GM21737 (cell line): Measurements from ENCODE around the gene PAIP2B.
"Not testable (repeated sequence)": the region's sequence is repeated elsewhere in the genome, so short reads cannot be mapped to it uniquely, and the experiment has no call there.

ENCODE experiments used
- ATAC-seq: cut with Tn5 transposase; IDR thresholded peaks from one replicate; pipeline ENCODE4 v1.9.1; 2021; ENCODE audit warnings: mild to moderate bottlenecking, moderate library complexity; ENCODE audit not compliant: unreplicated experiment

The PAIP2B gene

DNA sequence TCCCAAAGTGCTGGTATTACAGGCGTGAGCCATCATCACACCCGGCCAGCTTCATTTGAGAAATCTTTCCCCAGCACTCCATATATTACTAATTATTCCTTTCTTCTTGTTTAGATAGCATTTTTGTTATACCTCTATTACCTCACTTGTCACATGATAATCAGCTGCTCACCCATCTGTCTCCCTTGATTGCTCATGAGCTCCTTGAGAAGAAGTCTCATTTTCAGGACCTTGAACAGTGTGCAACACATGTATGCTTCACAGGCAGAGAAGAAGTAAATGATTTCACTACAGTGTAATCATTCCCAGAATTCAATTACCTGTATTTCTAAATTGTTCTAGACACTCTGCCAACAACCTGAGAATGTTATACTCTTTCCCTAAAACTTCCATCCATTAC lies 6.2 kb downstream of the PAIP2B start:
- ATAC-seq: no peak

DNA sequence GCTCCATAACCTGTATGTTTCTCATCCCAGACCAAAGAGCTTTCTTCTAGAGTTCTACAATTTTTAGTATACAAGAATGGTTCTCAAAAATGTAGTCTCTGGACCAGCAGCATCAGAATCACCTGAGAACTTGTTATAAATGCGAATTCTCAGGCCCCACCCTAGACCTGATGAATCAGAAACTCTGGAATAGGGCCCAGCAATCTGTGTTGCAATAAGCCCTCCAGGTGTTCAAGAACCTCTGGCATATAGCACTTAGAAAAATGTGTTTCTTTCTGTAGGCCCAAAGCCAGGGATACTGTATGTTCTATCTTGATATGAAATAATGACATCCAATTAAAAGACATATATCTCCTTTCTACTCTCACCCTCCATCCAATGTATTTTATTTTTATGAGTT lies 10.4 kb downstream of the PAIP2B start:
- ATAC-seq: no peak

DNA sequence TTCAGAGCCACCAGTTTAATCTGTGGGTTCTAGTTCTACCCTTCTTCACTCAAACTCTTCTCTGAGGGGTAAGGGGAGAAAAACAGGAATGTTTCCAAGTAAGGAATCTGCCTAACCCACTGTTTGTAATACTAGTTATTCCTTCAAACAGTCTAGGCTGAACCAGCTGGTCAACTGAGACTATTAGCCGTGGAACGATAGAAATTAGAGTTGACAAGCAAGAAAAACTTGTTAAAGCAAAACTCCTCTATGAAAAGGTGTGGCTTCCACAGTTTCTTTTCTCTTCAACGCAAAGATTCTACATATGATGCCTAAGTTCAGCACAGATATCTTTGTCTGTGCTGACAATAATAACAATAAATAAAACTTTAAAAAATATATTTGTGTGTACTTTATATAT lies 11.5 kb downstream of the PAIP2B start:
- no peak for ATAC-seq

DNA sequence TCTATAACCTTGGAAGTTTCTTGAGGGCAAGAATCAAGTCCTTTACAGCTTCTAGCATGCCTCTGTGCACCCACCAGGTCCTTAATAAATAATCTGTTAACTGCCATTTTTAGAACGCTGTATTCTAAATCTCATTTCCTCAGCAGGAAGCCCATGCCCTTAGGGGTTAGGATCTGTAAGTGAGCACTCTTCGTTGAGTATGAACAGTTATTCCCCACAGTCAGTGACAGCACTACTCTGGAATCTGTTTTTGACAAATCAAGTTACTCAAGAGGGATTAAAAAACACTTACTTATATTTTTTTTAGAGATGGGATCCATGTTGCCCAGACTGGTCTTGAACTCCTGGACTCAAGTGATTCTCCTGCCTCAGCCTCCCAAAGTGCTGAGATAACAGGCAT lies 14.6 kb downstream of the PAIP2B start:
- no peak for ATAC-seq

DNA sequence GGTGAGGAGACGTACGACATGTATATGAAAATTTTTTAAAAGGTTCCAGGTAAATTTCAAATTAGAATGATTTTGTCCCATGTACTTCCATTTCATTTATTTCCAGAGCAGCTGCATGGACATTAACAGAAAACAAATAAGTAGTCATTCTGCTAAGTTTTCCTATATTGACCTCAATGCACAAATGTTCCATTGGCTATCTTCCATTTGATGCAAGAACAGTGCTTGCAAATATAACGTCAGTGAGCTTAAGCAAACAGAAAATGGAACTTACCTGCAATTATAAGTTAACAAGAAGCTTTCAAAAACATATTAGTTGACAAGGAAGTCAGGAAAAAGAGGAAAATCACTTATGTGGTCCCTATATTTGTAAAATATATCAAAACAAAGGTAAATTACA lies 16.6 kb downstream of the PAIP2B start:
- ATAC-seq: no peak

DNA sequence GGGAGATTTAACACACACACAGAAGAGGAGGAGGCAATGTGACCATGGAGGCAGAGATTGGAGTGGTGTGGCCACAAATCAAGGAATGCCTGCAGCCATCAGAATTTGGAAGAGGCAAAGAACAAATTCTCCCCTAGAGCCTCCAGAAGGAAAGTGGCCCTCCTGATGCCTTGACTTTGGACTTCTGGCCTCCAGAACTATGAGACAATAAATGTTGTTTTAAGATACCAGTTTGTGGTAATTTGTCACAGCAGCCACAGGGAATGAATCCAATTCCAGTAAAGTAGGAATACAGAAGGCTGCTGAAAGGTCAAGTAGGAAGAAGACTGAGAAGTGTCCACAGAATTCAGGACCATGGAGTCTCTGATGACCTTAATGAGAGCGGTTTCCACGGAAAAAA lies 18.1 kb downstream of the PAIP2B start:
- ATAC-seq: no peak

DNA sequence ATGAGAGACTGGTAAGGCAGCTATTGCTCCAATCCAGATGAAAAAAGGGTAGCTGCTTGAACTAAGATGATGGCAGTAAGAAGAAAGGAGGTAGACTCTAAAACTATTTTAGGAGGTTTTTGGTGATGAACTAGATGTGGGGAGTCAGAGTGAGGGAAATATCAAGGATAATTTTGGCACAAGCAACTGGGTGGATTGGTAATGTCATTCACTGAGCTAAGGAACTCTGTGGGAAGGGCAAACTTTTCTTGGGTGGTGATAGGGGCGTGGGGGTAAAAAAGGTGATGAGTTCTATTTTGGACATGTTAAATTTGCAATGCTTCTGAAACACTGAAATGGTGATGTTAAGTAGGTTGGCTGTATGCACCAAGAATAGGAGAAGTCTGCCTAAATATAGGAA lies 19.3 kb downstream of the PAIP2B start:
- no peak for ATAC-seq

DNA sequence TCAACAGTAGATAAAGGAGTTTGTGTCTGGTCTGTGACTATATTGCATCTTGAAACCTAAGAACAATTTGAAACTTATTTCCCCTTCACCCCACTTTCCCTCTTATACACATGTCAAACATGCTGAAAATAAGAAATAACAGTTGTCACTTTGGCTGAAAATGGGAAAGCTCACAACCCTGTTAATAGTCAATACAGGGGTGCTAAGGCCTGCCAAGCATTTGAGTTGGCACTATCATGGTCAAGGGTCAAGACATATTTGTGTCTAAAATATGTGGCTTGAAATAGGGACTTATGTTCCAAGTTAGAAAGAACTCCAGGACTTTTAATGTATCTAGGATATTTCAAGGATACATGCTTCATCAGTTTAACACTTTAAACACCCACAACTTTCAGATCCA lies 20.6 kb downstream of the PAIP2B start:
- ATAC-seq: no peak

DNA sequence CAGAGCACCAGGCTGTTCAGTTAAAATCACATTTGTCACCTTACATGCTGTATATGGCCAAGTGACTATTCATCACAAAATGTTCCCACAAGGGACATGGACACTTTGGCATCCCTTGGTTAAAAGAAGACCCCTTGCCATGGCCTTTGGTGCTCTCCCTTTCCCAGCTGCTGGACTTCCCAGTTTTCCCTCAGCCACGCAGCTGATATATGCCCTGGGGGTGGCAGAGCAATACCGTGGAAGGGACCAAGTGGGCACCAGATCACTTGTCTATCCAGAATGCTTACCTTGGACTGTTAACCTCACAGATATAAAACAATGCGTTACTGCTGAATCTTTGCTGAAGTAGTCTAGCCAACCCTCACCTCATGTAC lies 35.3 kb downstream of the PAIP2B start:
- ATAC-seq: no peak

DNA sequence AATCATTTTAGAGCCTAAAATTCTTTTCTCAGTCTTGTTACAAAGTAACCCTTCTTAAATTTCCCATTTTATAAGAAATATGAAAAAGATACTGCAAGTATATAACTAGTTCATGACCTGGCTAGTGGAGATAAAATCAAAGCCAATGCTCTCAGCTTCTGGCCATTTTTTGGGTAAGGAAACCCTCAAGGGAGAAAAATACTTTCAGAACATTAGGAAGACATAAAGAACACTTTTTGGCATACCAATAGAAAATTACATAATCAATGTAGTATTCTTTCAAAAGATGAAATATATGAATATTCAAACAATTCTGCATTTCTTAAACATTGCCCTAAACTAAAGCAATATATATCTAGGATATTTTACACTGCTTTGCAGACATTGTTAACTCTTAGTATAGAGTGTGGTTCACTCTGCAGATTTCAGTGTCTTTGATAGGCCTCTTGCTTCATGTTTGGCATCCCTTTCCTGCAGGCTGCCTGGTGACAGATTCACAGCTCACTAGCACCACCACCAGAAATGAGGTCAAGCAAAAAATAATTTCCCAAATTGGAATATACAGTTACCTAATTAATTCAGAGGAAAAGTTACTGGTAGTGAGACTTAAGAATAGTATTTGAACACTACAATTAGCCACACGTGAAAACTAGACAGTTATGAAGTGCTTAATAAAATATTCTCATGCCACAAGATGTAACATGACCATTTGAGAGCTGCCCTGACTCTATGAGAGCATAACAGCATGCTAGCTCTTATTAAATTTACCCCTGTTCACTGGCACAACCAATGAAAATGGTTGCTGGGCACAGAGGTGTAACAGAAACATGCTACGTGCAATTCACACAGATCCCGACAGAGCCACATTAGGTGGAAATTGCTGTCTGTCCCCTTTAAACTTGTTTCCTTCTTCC lies 36.0 kb downstream of the PAIP2B start:
- ATAC-seq: no peak

DNA sequence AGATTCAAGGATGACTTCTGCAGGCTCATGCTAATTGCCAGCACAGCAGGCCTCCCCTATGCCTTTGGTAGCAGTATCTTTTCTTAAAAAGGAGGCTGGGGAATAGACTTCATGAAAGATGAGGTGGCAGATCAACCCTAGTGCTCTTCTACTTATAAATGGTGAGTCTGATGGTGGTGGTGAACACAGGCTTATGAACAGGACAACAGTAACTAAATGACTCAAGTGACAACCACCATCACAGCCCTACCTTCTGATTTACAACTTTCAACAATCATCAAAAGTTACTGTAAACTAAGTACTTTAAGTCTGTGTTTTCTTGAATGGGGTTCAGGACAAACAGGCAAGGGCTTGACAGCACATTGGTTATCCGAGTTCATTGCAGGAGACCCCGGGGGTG lies 39.3 kb downstream of the PAIP2B start:
- ATAC-seq: no peak

DNA sequence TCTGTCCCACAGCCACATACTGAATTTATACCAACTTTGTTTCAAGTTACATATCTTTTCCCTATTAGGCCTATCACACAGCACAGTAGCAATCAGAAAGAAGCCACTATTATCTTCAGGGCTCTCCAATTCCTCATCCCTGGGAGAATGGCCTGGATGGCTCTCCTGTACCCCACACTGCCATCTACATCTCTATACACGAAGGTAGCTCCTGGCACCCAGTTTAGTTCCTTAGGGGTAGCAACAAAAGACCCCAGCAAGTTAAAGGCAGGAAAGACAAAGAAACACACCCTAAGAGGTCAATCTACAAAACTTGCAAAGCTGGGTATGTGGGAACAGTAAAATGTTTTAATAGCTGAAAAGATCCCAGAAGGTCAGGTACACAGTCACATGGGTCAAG lies 39.9 kb downstream of the PAIP2B start:
- no peak for ATAC-seq

DNA sequence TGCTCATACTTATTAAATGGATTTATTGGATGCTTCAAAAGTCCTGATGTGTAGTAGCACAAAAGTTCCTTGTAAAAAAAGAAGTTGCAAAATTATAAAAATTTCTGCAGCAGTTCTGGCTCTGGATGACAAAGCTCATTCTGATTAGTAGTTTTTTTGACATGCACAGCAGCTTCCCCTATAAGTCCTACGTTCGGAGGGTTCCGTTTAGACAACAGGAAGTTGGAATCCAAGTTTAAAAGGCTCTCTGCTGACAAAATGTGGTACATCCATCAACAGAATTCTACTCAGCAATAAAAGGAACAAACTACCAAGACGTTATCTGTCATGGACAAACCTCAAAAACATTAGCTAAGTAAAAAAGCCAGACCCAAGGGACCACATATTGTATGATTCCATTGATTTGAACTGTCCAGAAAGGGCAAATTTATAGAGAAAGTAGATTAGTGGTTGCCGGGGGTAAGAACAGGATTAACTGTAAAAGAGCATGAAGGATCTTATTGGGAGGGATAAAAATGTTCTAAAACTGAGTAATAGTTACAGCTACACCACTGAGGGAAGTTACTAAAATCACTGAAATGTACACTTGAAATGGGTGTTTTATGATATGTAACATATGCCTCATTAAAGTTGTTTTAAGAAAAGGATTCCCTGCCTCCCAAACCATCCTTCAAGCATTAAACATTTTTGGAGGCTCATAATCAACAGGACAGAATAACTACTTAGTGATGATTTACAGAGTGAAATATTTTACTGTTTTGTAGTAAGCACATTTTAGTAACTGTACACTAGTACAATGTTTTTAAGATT lies 43.4 kb downstream of the PAIP2B start:
- not testable (repeated sequence) for ATAC-seq

DNA sequence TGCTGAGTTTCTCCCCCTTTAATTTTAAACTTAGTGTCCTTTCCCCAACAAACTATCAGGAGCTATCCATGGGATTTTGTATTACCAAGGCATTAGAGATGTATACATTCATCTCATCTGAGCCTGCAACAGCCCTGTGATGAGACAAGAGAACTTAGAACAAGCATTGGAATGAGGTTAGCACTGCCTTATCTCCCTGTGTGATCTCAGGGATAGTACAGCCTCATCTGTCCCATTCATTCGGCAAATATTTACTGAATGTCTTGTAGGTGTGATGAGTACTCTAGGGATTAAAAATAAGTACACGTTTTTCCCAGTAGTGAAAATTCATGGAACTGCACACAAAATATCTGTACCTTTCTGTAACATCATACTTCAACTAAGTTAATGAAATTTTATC lies 45.6 kb downstream of the PAIP2B start:
- no peak for ATAC-seq

DNA sequence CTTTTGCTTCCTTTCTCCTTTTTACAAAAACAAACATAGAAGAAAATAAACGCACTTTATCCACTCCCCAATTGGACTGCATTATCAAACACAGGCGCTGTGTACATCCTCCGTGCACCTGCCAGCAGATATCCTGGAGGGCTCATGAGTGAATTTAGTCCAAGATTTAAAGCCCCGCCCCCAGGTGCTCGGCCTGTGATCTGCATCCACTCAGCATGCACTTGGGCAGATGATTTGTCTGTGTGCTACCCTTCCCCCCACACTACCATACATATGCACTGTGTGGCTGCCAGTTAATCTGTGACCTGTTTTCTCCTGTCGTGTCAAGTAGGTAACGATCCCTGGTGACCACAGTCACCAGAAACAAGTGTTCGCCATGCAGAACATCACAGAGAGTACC lies 48.1 kb downstream of the PAIP2B start:
- not testable (repeated sequence) for ATAC-seq

DNA sequence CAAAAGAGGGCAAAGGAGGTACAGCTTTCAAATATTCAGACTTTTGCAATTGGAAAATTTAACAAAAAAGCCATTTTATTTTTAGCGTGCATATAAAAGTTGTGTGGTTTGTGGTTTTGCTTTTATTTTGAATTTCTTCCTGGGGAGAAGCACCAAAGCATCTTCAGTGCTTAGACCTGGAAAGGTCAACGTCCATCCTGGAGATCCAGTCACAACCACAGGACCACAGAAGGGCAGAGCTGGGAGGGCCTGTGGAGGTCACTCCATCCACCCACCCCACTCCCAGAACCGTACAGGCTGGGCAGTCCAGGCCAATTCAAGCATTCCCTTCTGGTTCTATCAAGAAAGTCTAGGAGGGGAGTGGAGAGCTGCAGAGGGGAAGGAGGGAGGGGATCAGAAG lies 52.7 kb downstream of the PAIP2B start:
- ATAC-seq: no peak

DNA sequence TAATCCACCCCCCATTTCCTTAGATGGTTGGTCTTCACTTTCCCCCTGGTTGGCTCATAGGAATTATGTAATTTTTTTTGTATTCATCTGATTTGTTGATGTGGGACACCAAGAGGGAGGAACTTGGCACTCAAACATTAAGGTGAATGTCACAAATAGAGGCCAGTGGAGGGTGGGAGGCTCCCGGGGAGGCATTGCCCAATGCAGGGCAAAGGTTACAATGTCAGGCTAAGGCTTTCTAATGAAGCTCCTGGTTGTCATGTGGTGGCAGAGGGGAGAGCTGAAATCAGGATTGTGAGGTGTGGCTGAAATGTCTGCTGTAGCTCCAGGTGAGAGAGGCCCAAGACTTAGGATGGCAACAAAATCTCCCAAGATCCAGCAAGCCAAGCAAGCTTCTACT lies 53.8 kb downstream of the PAIP2B start:
- ATAC-seq: no peak

DNA sequence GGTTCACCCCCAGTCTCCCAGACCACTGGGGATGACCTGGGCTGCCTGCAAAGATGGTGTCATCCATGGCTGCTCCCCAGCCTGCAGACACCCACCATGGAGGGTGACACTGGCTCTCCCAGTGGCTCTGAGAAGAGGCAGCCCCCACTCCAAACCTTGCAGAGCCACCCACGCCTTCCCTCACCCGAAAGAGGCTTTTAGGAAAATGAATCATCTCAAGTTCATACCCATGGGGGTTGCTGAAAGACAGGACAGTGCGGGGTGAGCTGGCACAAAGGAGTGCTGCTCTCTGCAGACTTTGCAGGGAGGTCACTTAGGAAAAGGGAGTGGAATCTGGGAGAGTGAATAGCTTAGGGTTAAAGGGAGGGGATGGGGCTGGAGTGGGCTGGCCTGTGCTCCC lies 60.1 kb downstream of the PAIP2B start:
- ATAC-seq: no peak

DNA sequence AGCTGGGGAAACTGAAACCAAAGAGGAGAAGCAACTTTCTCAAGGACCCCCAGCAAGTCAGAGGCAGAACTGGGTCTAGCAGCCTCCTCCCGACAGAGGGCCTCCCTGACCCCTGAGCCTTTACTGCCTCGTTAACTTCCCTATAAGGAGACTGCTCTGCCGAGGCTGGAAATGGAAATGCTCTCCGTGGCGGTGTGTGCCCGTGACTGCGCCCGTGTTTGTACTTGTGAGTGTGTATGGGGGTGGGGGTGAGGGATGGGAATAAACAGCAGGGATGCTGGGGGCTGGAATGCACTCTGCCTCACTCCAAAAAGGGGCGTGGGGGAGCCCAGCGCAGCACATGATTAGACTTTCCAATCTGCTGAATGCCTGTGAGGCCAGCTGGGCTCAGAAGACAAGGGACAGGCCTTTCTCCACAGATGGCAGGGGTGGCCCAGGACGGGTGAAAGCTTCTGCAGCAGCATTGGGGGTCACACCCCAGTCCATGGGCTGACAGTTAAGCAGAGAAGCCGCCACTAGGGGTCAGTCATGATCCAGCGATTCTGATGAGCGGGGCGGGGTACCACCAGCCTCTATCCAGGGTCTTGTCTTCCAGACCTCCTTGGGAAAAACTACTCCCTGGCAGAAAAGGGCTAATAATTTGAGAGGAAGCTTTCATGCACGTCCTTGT lies 69.6 kb downstream of the PAIP2B start:
- no peak for ATAC-seq

DNA sequence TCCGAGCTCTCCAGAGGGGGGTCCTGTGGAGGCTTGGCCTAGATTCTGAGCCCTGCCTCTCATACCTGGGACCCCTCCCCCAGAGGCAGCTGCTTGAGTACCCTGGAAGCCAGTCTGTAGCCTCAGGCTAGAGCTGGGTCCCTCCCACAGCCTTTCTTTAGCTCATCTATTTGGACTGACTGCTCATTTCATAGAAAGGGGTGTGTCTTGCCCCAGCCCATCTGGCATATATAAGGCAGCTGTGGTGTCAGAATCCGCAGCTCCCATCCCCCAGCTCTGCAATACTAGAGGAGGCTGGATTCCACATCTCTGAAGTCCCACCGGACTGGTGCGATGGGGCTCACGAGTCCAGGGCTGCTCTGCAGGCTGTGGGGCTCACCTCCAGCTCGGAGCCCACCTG lies 70.3 kb downstream of the PAIP2B start:
- no peak for ATAC-seq

DNA sequence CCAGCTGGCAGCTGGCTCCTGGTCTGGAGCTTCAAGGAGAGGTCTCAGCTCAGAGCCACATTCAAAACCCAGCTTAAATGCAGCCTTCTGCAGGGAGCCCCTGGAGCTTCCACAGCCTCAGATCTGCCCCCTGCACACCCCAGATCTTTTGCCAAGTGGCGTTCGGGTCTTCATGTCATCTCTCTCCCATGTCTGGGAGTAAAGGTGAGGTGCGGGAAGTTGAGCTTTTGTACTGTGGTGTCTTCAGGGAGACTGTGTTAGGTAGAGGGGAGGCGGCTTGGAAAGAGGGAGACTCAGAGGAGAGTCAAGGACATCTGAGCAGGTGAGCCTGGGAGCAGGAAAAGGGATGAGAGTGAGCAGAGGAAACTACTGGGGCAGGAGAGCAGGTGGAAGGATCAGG lies 71.1 kb downstream of the PAIP2B start:
- ATAC-seq: no peak

DNA sequence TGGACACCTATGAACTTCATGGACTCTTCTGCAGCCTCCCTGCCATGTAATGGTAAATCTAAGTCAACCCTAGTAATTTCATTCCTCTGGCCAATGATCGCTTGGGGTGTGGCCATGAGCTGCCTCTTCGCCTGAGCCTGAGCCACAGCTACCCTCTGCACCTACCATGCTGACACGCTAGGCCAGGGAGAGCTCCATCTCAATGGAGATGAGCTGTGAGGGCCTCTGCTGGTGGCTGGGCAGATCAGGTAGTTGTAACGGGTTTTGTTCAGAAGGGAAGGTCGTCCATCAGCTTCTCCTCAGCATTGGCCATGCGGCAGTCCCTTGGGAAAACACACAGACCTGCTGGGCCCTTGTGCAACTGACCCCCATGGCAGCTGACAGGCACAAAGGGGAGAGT lies 72.1 kb downstream of the PAIP2B start:
- no peak for ATAC-seq
